GM23248 (cell line): ENCODE results near the gene SKAP1. TPM values are rescaled to one million over a fixed set of nuclear protein-coding genes. Genes with fewer than 3 reads are reported as not detected.

ENCODE experiments used
- DNase-seq: peaks from one replicate; pipeline ENCODE4 v3.0.0-alpha.2; 2015
- H2AFZ ChIP-seq: fragments of 200-600 bp; sonication (generic); 2 replicates; pipeline ENCODE4 v1.6.1; 2016; ENCODE audit warnings: antibody characterized with exemption
- H3F3A ChIP-seq: fragments of 200-600 bp; sonication (generic); 2 replicates; pipeline ENCODE4 v1.6.1; 2016; ENCODE audit warnings: mild to moderate bottlenecking, antibody characterized with exemption, mixed run types; ENCODE audit not compliant: insufficient read depth
- H3K27ac ChIP-seq: fragments of 200-600 bp; sonication (generic); 2 replicates; pipeline ENCODE4 v1.5.1; 2016; ENCODE audit warnings: mild to moderate bottlenecking
- H3K27me3 ChIP-seq: fragments of 200-600 bp; sonication (generic); replicated peaks from 2 replicates; pipeline ENCODE4 v1.6.1; 2016; ENCODE audit warnings: mild to moderate bottlenecking; ENCODE audit not compliant: insufficient read depth
- H3K36me3 ChIP-seq: fragments of 200-600 bp; sonication (generic); 2 replicates; pipeline ENCODE4 v1.6.1; 2016; ENCODE audit warnings: low read depth, mild to moderate bottlenecking
- H3K4me1 ChIP-seq: fragments of 200-600 bp; sonication (generic); 2 replicates; pipeline ENCODE4 v1.6.1; 2016; ENCODE audit warnings: mild to moderate bottlenecking; ENCODE audit not compliant: insufficient read depth
- H3K4me2 ChIP-seq: fragments of 200-600 bp; sonication (generic); one replicate; pipeline ENCODE4 v1.6.1; 2016; ENCODE audit warnings: mild to moderate bottlenecking; ENCODE audit not compliant: unreplicated experiment
- H3K4me3 ChIP-seq: fragments of 200-600 bp; sonication (generic); 2 replicates; pipeline ENCODE4 v1.5.1; 2016; ENCODE audit warnings: mild to moderate bottlenecking
- H3K79me2 ChIP-seq: fragments of 200-600 bp; sonication (generic); 2 replicates; pipeline ENCODE4 v1.6.1; 2016; ENCODE audit warnings: mild to moderate bottlenecking; ENCODE audit not compliant: insufficient read depth
- H3K9ac ChIP-seq: fragments of 200-600 bp; sonication (generic); 2 replicates; pipeline ENCODE4 v1.6.1; 2016; ENCODE audit warnings: mild to moderate bottlenecking
- H3K9me2 ChIP-seq: fragments of 200-600 bp; sonication (generic); 2 replicates; pipeline ENCODE4 v1.6.1; 2016; ENCODE audit warnings: mixed run types, mild to moderate bottlenecking, moderate library complexity; ENCODE audit not compliant: insufficient read depth
- H3K9me3 ChIP-seq: fragments of 200-600 bp; sonication (generic); one replicate; pipeline ENCODE4 v1.6.1; 2017; ENCODE audit warnings: low read depth
- H4K20me1 ChIP-seq: fragments of 200-600 bp; sonication (generic); 2 replicates; pipeline ENCODE4 v1.6.0; 2016; ENCODE audit not compliant: insufficient read depth
- EZH2 ChIP-seq: fragments of 200-600 bp; sonication (generic); IDR thresholded peaks from 2 replicates; pipeline ENCODE4 v1.6.1; 2018; ENCODE audit warnings: antibody characterized with exemption, mild to moderate bottlenecking; ENCODE audit not compliant: insufficient read depth, poor library complexity, severe bottlenecking
- EZH2phosphoT487 ChIP-seq: fragments of 200-600 bp; sonication (generic); IDR thresholded peaks from 2 replicates; pipeline ENCODE4 v1.6.1; 2018; ENCODE audit warnings: antibody characterized with exemption, moderate library complexity, mild to moderate bottlenecking, low read depth; ENCODE audit not compliant: insufficient read depth
- WGBS, 2 experiments: methylation state at CpG; one replicate each; pipeline ENCODE4 v1.1.6; 2015 to 2017; ENCODE audit warnings: low lambda C conversion rate in 2 of 2, low coverage in 1 of 2; ENCODE audit errors: missing lambda C conversion rate in 2 of 2; 5-methylcytosine and 5-hydroxymethylcytosine counted together
- in situ Hi-C: fragments of 300-500 bp; cut with MboI; formaldehyde crosslinking; loops from 2 replicates; pipeline ENCODE4 v1.15.0; 2020
- polyA plus RNA-seq: library from polyadenylated mRNA; unstranded; fragments of >200 nt; fragmentation: Nextera tagmentation; extraction: Ambion mirVana; gene quantifications from 2 replicates; pipeline ENCODE4 v1.2.1, GENCODE V29; 2016
- total RNA-seq: library from RNA; depleted of rRNA; stranded (reverse); fragments of >200 nt; shearing (Covaris generic); gene quantifications from 2 replicates; pipeline ENCODE4 v1.2.3, GENCODE V29; 2014

Gene SKAP1
- total and polyA plus RNA-seq, 2 experiments from 2014 or later = not detected

- no peak overlapping the region for H3K27ac ChIP-seq
- TF ChIP-seq EZH2phosphoT487 (no peak), EZH2 (no peak)
- peaks cover 53% of the 10 kb centered on the region for H3K27me3 ChIP-seq
- no peak overlapping the region for H3K4me3 ChIP-seq
- H3K9ac ChIP-seq = no peak overlapping the region
- no peaks in the 10 kb centered on the region for H3K9me2 ChIP-seq
- no peak overlapping the region for H2AFZ ChIP-seq
- 74 to 93% methylated on average over 1 of the region's 1 CpG for WGBS, 2 experiments
- no peaks in the 10 kb centered on the region for H3K4me1 ChIP-seq
- in situ Hi-C loops = no loop called here
- no peaks in the 10 kb centered on the region for H3K9me3 ChIP-seq
- DNase-seq = no peak
- H3K36me3 ChIP-seq = no peaks in the 10 kb centered on the region
- H3K79me2 ChIP-seq = no peaks in the 10 kb centered on the region
- H4K20me1 ChIP-seq = no peaks in the 10 kb centered on the region
- H3K4me2 ChIP-seq = no peak overlapping the region
- no peaks in the 10 kb centered on the region for H3F3A ChIP-seq
These were observed 260.1 kb downstream of the SKAP1 start for GRCh38 chr17:48169926-48170325.

GRCh38 chr17:48163809-48164208 lies 266.2 kb downstream of the SKAP1 start:
- Histone ChIP-seq H4K20me1 (no peaks in the 10 kb centered on the region), H3K79me2 (no peaks in the 10 kb centered on the region), H3K9me2 (no peaks in the 10 kb centered on the region), H2AFZ (no peak overlapping the region), H3K27ac (no peak overlapping the region), H3K4me3 (no peak overlapping the region), H3F3A (no peaks in the 10 kb centered on the region), H3K9ac (no peak overlapping the region), H3K36me3 (no peaks in the 10 kb centered on the region), H3K4me2 (no peak overlapping the region), H3K4me1 (no peaks in the 10 kb centered on the region), H3K9me3 (no peaks in the 10 kb centered on the region), H3K27me3 (peaks cover 40% of the 10 kb centered on the region)
- WGBS, 2 experiments = 70 to 76% methylated on average over 1 of the region's 1 CpG
- TF ChIP-seq EZH2phosphoT487 = no peak
- no peak for TF ChIP-seq EZH2
- peak; percentile 13 for DNase-seq
- in situ Hi-C loops = no loop called here

GRCh38 chr17:48162946-48163506 lies 267.0 kb downstream of the SKAP1 start:
- peaks cover 34% of the 10 kb centered on the region for H3K27me3 ChIP-seq
- in situ Hi-C loops = no loop called here
- H3K9me3 ChIP-seq = no peaks in the 10 kb centered on the region
- H3K36me3 ChIP-seq = no peaks in the 10 kb centered on the region
- no peaks in the 10 kb centered on the region for H3K9me2 ChIP-seq
- H4K20me1 ChIP-seq = no peaks in the 10 kb centered on the region
- DNase-seq = no peak
- no peak overlapping the region for H2AFZ ChIP-seq
- 70 to 73% methylated on average over 5 of the region's 5 CpGs for WGBS, 2 experiments
- H3K9ac ChIP-seq = no peak overlapping the region
- no peak for TF ChIP-seq EZH2
- no peak for TF ChIP-seq EZH2phosphoT487
- no peaks in the 10 kb centered on the region for H3F3A ChIP-seq
- no peak overlapping the region for H3K4me3 ChIP-seq
- H3K4me1 ChIP-seq = no peaks in the 10 kb centered on the region
- H3K4me2 ChIP-seq = no peak overlapping the region
- no peak overlapping the region for H3K27ac ChIP-seq
- H3K79me2 ChIP-seq = no peaks in the 10 kb centered on the region

GRCh38 chr17:48162306-48162934 lies 267.6 kb downstream of the SKAP1 start:
- Histone ChIP-seq H3K79me2 (no peaks in the 10 kb centered on the region), H3K9ac (no peak overlapping the region), H3K27me3 (peaks cover 28% of the 10 kb centered on the region), H3F3A (no peaks in the 10 kb centered on the region), H3K9me2 (no peaks in the 10 kb centered on the region), H3K4me3 (no peak overlapping the region), H3K27ac (no peak overlapping the region), H3K36me3 (no peaks in the 10 kb centered on the region), H3K9me3 (no peaks in the 10 kb centered on the region), H3K4me1 (no peaks in the 10 kb centered on the region), H3K4me2 (no peak overlapping the region), H2AFZ (no peak overlapping the region), H4K20me1 (no peaks in the 10 kb centered on the region)
- whole genome bisulfite sequencing, 2 experiments = 83% methylated on average over 5 of the region's 5 CpGs
- no peak for TF ChIP-seq EZH2phosphoT487
- no peak for TF ChIP-seq EZH2
- in situ Hi-C loops = no loop called here
- no peak for DNase-seq
